Measurements from ENCODE around the gene DHRS3.

DHRS3 gene

DNA sequence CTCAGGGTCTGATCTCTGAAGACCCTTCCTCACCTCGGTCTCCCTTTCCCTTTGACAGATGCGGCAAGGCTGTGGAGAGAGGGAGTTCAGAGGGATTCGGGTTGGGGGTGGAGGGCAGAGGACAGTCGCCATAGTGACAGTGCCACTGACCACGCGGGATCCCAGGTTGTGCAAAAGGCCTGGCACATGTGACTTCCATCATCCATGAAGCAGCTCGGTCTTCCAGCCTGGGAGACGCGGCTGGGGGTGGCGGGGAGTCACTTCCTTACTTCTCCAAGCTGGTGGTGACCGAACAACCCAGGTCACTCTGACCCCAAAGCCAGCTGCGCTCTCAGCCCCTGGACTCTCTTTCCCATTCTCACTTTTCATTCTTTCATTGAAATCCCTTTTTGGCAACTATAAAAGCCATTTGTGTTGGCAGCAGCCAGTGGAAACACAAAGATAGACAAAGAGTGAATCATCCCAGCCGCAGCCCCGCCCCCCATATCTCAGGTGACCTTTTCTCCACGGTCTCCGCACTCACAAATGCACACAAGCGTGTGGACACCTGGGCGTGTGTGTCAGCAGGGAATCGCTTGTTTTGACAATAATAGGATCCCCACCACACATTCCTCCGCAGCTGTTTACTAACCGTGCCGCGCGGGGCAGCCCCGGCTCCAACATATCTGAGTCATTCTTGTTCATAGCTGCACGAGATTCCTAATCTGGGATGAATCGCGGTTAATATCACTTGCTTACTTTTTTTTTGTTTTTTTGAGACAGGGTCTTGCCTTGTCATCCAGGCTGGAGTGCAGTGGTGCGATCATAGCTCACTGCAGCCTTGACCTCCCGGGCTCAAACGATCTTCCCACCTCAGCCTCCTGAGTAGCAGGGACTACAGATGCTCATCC lies 68.3 kb downstream of the DHRS3 start:
- Histone ChIP-seq H3K14ac (ENCODE audit: low read length in 2 of 2) (no peak overlapping the region), H2BK12ac (ENCODE audit: low read length in 2 of 2) (no peak overlapping the region), H3K9me3 (ENCODE audit: control insufficient read depth, low read length) (no peaks in the 10 kb centered on the region), H3K27me3 (ENCODE audit: control insufficient read depth in 1 of 2, insufficient read depth in 1 of 2, low read length in 2 of 2) (peaks cover 0 to 17% of the 10 kb centered on the region in 2 experiments), H3K18ac (ENCODE audit: low read depth in 1 of 2, low read length in 2 of 2) (no peak overlapping the region), H2BK120ac (ENCODE audit: low read depth, low read length) (no peak overlapping the region), H2BK15ac (ENCODE audit: low read depth, poor library complexity, severe bottlenecking) (no peak overlapping the region), H4K91ac (ENCODE audit: low read length) (no peak overlapping the region), H3K9ac (ENCODE audit: low read length) (peak overlapping the region; percentile 85), H3K4ac (ENCODE audit: low read depth in 1 of 2, low read length in 2 of 2) (no peak overlapping the region), H4K8ac (ENCODE audit: low read length) (no peak overlapping the region), H3K4me2 (ENCODE audit: low read length, poor library complexity, severe bottlenecking) (peak overlapping the region; percentile 54), H2BK5ac (ENCODE audit: low read depth, low read length, poor library complexity, severe bottlenecking) (no peak overlapping the region), H2AK5ac (ENCODE audit: low read length, severe bottlenecking) (no peak overlapping the region), H3K4me3 (ENCODE audit: insufficient read depth in 1 of 2, low read depth in 1 of 2, low read length in 2 of 2) (peak overlapping the region; percentile 20 to 60), H2AFZ (ENCODE audit: low read depth, low read length) (no peak overlapping the region), H3K36me3 (ENCODE audit: control insufficient read depth in 1 of 2, insufficient read depth in 2 of 2, low read depth in 1 of 2, low read length in 2 of 2) (no peaks in the 10 kb centered on the region), H3K27ac (ENCODE audit: low read length, poor library complexity, severe bottlenecking) (no peak overlapping the region), H3K23ac (ENCODE audit: low read length in 2 of 2) (no peak overlapping the region), H3K79me1 (replicated peaks; ENCODE audit: low read length, poor library complexity, severe bottlenecking) (no peaks in the 10 kb centered on the region), H3K4me1 (ENCODE audit: control insufficient read depth, insufficient read depth, low read depth, low read length) (peaks cover 26% of the 10 kb centered on the region)
- 84% methylated on average over 30 of the region's 31 CpGs for WGBS
- DNase-seq = peak; percentile 45

DNA sequence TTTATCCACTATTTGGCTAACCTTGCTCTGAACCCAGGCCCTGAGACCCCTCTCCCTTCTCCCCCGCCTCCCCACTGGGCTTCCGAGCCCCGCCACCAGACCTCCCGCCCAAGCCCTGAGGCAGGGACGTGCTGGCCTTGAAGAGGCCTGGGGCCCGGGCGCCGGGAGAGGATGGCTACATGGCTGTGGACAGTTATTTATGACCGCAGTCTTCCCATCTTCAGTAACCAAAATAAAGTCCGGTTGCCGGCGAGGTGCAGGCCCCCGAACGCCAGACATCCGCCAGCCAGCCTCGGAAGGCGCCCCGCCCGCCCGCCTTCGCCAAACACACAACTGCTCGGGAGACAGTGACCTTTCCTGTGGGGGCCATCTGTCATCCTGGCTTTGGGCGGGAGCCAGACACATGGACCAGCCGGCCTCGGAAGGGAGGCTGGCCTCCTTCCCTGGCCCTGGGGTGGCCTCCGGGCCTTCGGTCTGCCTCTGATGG lies 69.0 kb downstream of the DHRS3 start:
- no peak overlapping the region for H3K27ac ChIP-seq (ENCODE audit: low read length, poor library complexity, severe bottlenecking)
- no peak overlapping the region for H2BK15ac ChIP-seq (ENCODE audit: low read depth, poor library complexity, severe bottlenecking)
- no peaks in the 10 kb centered on the region for H3K36me3 ChIP-seq (ENCODE audit: control insufficient read depth in 1 of 2, insufficient read depth in 2 of 2, low read depth in 1 of 2, low read length in 2 of 2)
- H3K79me1 ChIP-seq (replicated peaks; ENCODE audit: low read length, poor library complexity, severe bottlenecking) = no peaks in the 10 kb centered on the region
- peaks cover 0 to 21% of the 10 kb centered on the region in 2 experiments for H3K27me3 ChIP-seq (ENCODE audit: control insufficient read depth in 1 of 2, insufficient read depth in 1 of 2, low read length in 2 of 2)
- H2BK12ac ChIP-seq (ENCODE audit: low read length in 2 of 2) = no peak overlapping the region
- 88% methylated on average over 25 of the region's 27 CpGs for WGBS
- H3K4me1 ChIP-seq (ENCODE audit: control insufficient read depth, insufficient read depth, low read depth, low read length) = peaks cover 26% of the 10 kb centered on the region
- H2BK120ac ChIP-seq (ENCODE audit: low read depth, low read length) = no peak overlapping the region
- H2AFZ ChIP-seq (ENCODE audit: low read depth, low read length) = no peak overlapping the region
- H2BK5ac ChIP-seq (ENCODE audit: low read depth, low read length, poor library complexity, severe bottlenecking) = no peak overlapping the region
- H3K4me2 ChIP-seq (ENCODE audit: low read length, poor library complexity, severe bottlenecking) = no peak overlapping the region
- H3K9me3 ChIP-seq (ENCODE audit: control insufficient read depth, low read length) = no peaks in the 10 kb centered on the region
- H3K4me3 ChIP-seq (ENCODE audit: insufficient read depth in 1 of 2, low read depth in 1 of 2, low read length in 2 of 2) = peak overlapping the region in 1 of 2 experiments; percentile 60
- H4K8ac ChIP-seq (ENCODE audit: low read length) = no peak overlapping the region
- H3K9ac ChIP-seq (ENCODE audit: low read length) = peak overlapping the region; percentile 85
- H2AK5ac ChIP-seq (ENCODE audit: low read length, severe bottlenecking) = no peak overlapping the region
- no peak for DNase-seq
- no peak overlapping the region for H3K14ac ChIP-seq (ENCODE audit: low read length in 2 of 2)
- H3K4ac ChIP-seq (ENCODE audit: low read depth in 1 of 2, low read length in 2 of 2) = no peak overlapping the region
- no peak overlapping the region for H3K23ac ChIP-seq (ENCODE audit: low read length in 2 of 2)
- no peak overlapping the region for H4K91ac ChIP-seq (ENCODE audit: low read length)
- no peak overlapping the region for H3K18ac ChIP-seq (ENCODE audit: low read depth in 1 of 2, low read length in 2 of 2)

DNA sequence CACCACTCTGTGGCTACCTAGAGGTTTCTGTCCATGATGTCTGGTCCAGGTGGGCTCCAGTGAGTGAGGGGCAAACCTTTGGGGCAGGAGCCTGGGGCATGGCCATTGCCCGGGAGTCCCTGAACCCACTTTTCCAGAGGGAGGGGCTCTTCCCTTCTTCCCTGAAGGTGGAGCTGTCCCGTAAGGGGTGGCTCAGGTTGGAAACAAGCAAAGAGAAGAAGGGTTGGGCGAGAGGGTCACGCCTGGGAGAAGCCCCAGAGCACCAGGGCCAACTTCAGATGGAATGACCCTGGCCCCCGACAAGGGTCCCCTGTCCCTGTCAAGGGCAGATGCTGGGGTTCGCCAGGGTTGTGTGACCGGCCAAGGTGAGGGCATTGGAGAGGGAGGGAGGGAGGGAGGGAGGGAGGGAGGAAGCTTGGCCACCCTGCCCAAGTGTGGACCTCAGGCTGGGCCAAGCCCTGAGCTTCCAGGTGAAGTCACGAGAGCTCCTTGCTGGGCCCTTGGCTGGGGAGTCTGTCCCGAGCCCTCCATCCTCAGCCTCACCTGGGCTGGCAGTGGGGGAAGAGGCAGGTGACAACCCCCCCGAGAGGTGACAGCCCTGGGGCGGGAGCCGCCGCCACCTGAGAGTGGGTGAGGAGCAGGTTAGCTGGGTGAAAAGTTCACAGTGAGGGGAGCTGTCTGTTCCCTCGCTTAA lies 69.6 kb downstream of the DHRS3 start:
- H4K91ac ChIP-seq (ENCODE audit: low read length) = no peak overlapping the region
- H3K4me2 ChIP-seq (ENCODE audit: low read length, poor library complexity, severe bottlenecking) = no peak overlapping the region
- no peak overlapping the region for H3K4me3 ChIP-seq (ENCODE audit: insufficient read depth in 1 of 2, low read depth in 1 of 2, low read length in 2 of 2)
- H3K4ac ChIP-seq (ENCODE audit: low read depth in 1 of 2, low read length in 2 of 2) = no peak overlapping the region
- H2BK12ac ChIP-seq (ENCODE audit: low read length in 2 of 2) = no peak overlapping the region
- no peaks in the 10 kb centered on the region for H3K9me3 ChIP-seq (ENCODE audit: control insufficient read depth, low read length)
- no peak overlapping the region for H3K23ac ChIP-seq (ENCODE audit: low read length in 2 of 2)
- no peak overlapping the region for H2BK15ac ChIP-seq (ENCODE audit: low read depth, poor library complexity, severe bottlenecking)
- no peak overlapping the region for H2BK120ac ChIP-seq (ENCODE audit: low read depth, low read length)
- peak overlapping the region; percentile 85 for H3K9ac ChIP-seq (ENCODE audit: low read length)
- no peak overlapping the region for H3K14ac ChIP-seq (ENCODE audit: low read length in 2 of 2)
- no peak overlapping the region for H2AK5ac ChIP-seq (ENCODE audit: low read length, severe bottlenecking)
- peaks cover 0 to 21% of the 10 kb centered on the region in 2 experiments for H3K27me3 ChIP-seq (ENCODE audit: control insufficient read depth in 1 of 2, insufficient read depth in 1 of 2, low read length in 2 of 2)
- H2AFZ ChIP-seq (ENCODE audit: low read depth, low read length) = no peak overlapping the region
- WGBS = 86% methylated on average over 11 of the region's 14 CpGs
- peaks cover 23% of the 10 kb centered on the region for H3K4me1 ChIP-seq (ENCODE audit: control insufficient read depth, insufficient read depth, low read depth, low read length)
- no peak overlapping the region for H3K18ac ChIP-seq (ENCODE audit: low read depth in 1 of 2, low read length in 2 of 2)
- no peak for DNase-seq
- no peak overlapping the region for H2BK5ac ChIP-seq (ENCODE audit: low read depth, low read length, poor library complexity, severe bottlenecking)
- H3K36me3 ChIP-seq (ENCODE audit: control insufficient read depth in 1 of 2, insufficient read depth in 2 of 2, low read depth in 1 of 2, low read length in 2 of 2) = no peaks in the 10 kb centered on the region
- H3K79me1 ChIP-seq (replicated peaks; ENCODE audit: low read length, poor library complexity, severe bottlenecking) = no peaks in the 10 kb centered on the region
- no peak overlapping the region for H3K27ac ChIP-seq (ENCODE audit: low read length, poor library complexity, severe bottlenecking)
- no peak overlapping the region for H4K8ac ChIP-seq (ENCODE audit: low read length)

DNA sequence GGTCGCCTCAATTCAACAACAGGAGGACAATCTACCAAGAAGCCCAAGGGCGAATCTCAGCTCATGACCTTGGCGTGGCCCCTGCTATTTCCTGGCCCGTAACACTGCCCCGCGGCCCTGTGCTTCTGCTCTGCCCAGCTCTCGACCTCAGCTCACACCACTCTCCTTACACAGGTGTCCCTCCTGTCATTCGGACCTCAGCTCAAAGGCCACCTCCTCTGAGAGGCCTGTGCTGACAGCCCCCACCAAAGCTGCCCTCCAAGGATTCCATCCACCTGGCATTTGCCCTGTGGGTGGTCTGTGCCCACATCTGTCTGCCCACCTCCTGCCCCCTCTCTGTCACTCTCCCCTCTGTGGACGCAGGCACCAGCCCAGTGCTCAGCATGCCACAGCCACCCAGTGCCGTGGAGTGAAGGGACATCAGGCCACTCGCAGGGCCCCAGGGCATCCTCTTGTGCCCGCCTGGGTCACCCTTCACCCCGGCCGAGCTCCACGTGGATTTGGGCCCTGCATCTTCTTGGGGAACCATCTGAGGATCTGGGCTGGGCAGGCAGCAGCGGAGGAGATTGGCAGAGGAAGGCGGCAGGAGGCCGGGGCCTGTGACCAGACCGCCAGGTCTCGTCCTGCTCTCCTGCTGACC lies 70.3 kb downstream of the DHRS3 start:
- Histone ChIP-seq H3K9ac (ENCODE audit: low read length) (no peak overlapping the region), H3K27me3 (ENCODE audit: control insufficient read depth in 1 of 2, insufficient read depth in 1 of 2, low read length in 2 of 2) (peaks cover 0 to 20% of the 10 kb centered on the region in 2 experiments), H3K14ac (ENCODE audit: low read length in 2 of 2) (no peak overlapping the region), H2AFZ (ENCODE audit: low read depth, low read length) (no peak overlapping the region), H3K4ac (ENCODE audit: low read depth in 1 of 2, low read length in 2 of 2) (no peak overlapping the region), H4K91ac (ENCODE audit: low read length) (no peak overlapping the region), H2AK5ac (ENCODE audit: low read length, severe bottlenecking) (no peak overlapping the region), H2BK15ac (ENCODE audit: low read depth, poor library complexity, severe bottlenecking) (no peak overlapping the region), H3K18ac (ENCODE audit: low read depth in 1 of 2, low read length in 2 of 2) (no peak overlapping the region), H3K79me1 (replicated peaks; ENCODE audit: low read length, poor library complexity, severe bottlenecking) (no peaks in the 10 kb centered on the region), H3K27ac (ENCODE audit: low read length, poor library complexity, severe bottlenecking) (no peak overlapping the region), H3K23ac (ENCODE audit: low read length in 2 of 2) (no peak overlapping the region), H2BK5ac (ENCODE audit: low read depth, low read length, poor library complexity, severe bottlenecking) (no peak overlapping the region), H2BK12ac (ENCODE audit: low read length in 2 of 2) (no peak overlapping the region), H2BK120ac (ENCODE audit: low read depth, low read length) (no peak overlapping the region), H3K4me1 (ENCODE audit: control insufficient read depth, insufficient read depth, low read depth, low read length) (peaks cover 16% of the 10 kb centered on the region), H3K4me3 (ENCODE audit: insufficient read depth in 1 of 2, low read depth in 1 of 2, low read length in 2 of 2) (no peak overlapping the region), H3K36me3 (ENCODE audit: control insufficient read depth in 1 of 2, insufficient read depth in 2 of 2, low read depth in 1 of 2, low read length in 2 of 2) (no peaks in the 10 kb centered on the region), H3K4me2 (ENCODE audit: low read length, poor library complexity, severe bottlenecking) (no peak overlapping the region), H4K8ac (ENCODE audit: low read length) (no peak overlapping the region), H3K9me3 (ENCODE audit: control insufficient read depth, low read length) (no peaks in the 10 kb centered on the region)
- DNase-seq = no peak
- 88% methylated on average over 20 of the region's 20 CpGs for WGBS
